ENCODE measurements around the gene RUNX3. TPM values are rescaled to one million over a fixed set of nuclear protein-coding genes. Genes with fewer than 3 reads are reported as not detected.

The RUNX3 gene
- total and polyA plus RNA-seq, 2 of the 8 experiments (the other 6 are each of a cell fraction or from before 2014, with no cell fraction given), result 0.62 to 0.82 TPM

DNA sequence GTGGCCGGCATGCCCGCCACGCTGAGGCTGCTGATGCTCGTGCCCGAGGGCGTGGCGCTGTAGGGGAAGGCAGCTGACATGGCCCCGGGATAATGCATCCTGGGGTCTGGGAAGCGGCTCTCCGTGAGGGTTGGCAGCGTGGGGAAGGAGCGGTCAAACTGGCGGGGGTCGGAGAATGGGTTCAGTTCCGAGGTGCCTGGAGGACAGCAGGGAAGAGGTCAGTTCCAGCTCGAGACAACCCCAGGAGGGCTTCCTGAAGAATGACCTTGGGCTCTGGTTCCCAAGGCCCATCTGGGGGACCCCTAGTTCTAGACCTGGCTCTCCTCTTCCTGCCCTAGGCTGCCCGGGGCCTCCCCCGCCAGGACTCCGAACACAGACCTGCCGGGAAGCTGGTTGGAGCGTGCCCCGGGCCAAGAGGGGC lies 27.6 kb downstream of the RUNX3 start:
- Histone ChIP-seq H4K20me1 (replicated peaks in 1 of 2; ENCODE audit: control insufficient read depth in 1 of 2, insufficient read depth in 2 of 2, low read length in 2 of 2) (no peaks in the 10 kb centered on the region), H2BK15ac (ENCODE audit: low read length) (no peak overlapping the region), H3K79me1 (ENCODE audit: low read depth, low read length) (no peaks in the 10 kb centered on the region), H3K9me3 (ENCODE audit: insufficient read depth in 2 of 2, low read depth in 1 of 2, low read length in 1 of 2) (no peaks in the 10 kb centered on the region), H3K27me3 (replicated peaks in 1 of 4; ENCODE audit: control insufficient read depth in 3 of 4, extremely low read depth in 1 of 4, insufficient read depth in 3 of 4, low read length in 3 of 4) (no peaks in the 10 kb centered on the region), H3K18ac (ENCODE audit: extremely low read depth, low read length) (no peak overlapping the region), H2AK5ac (ENCODE audit: low read depth, low read length) (no peak overlapping the region), H3K23ac (ENCODE audit: insufficient read length) (no peak overlapping the region), H3K23me2 (ENCODE audit: low read depth, low read length) (no peaks in the 10 kb centered on the region), H4K91ac (replicated peaks; ENCODE audit: insufficient read length, low read length) (no peak overlapping the region), H3K79me2 (ENCODE audit: control insufficient read depth in 1 of 2, insufficient read depth in 2 of 2, low read length in 2 of 2) (no peaks in the 10 kb centered on the region), H2AFZ (ENCODE audit: low read length) (no peak overlapping the region), H3K14ac (ENCODE audit: insufficient read length) (no peak overlapping the region), H3K4me1 (replicated peaks in 1 of 4; ENCODE audit: control insufficient read depth in 3 of 4, insufficient read depth in 4 of 4, low read length in 3 of 4) (no peaks in the 10 kb centered on the region; a peak in 2 of 7 replicates), H3K27ac (ENCODE audit: low read depth, low read length) (no peak overlapping the region), H3K9ac (replicated peaks in 1 of 4; ENCODE audit: extremely low read depth in 1 of 4, low read depth in 3 of 4, low read length in 3 of 4) (no peak overlapping the region), H2BK12ac (ENCODE audit: low read depth, low read length) (no peak overlapping the region), H2BK5ac (ENCODE audit: low read depth, low read length) (no peak overlapping the region), H2BK120ac (replicated peaks; ENCODE audit: low read depth, low read length) (no peak overlapping the region), H3K36me3 (ENCODE audit: control insufficient read depth in 2 of 4, insufficient read depth in 4 of 4, low read length in 3 of 4) (no peaks in the 10 kb centered on the region), H3K4me3 (ENCODE audit: extremely low read depth in 1 of 4, insufficient read depth in 2 of 4, low read depth in 3 of 4, low read length in 4 of 4) (no peak overlapping the region), H3K4ac (replicated peaks; ENCODE audit: insufficient read length, low read depth, low read length) (no peak overlapping the region), H3K56ac (replicated peaks; ENCODE audit: insufficient read length, low read depth, low read length) (no peak overlapping the region), H4K5ac (ENCODE audit: insufficient read length, low read depth, low read length) (no peak overlapping the region), H2BK20ac (ENCODE audit: low read length) (no peak overlapping the region), H3K4me2 (ENCODE audit: insufficient read depth in 1 of 2, low read depth in 2 of 2, low read length in 2 of 2) (no peak overlapping the region), H4K8ac (ENCODE audit: extremely low read depth, insufficient read depth, low read length) (0 out of 2 replicates have a peak overlapping the region, but pooled peaks have one; percentile 46)
- CTCF ChIA-PET (ENCODE audit: partially characterized antibody), result interaction anchor here (1.0 to 1.1 kb wide), 2 partner anchors 72 to 487 kb away, joined by 3 read pairs; partner anchors contain the start of gene NIPAL3
- no peak for TF ChIP-seq ASH2L (IDR thresholded peaks at IDR 0.05; ENCODE audit: low read length)
- no peak for TF ChIP-seq KDM5A (IDR thresholded peaks at IDR 0.05; ENCODE audit: low read length)
- no peak for TF ChIP-seq ATF2 (IDR thresholded peaks at IDR 0.05; ENCODE audit: low read length)
- WGBS, 2 experiments (ENCODE audit: extremely low coverage in 1 of 2, insufficient coverage in 1 of 2, insufficient read length in 1 of 2, insufficient replicate concordance in 2 of 2, low coverage in 1 of 2, low lambda C conversion rate in 2 of 2, missing lambda C conversion rate in 1 of 2), result 93% methylated on average over 22 of the region's 22 CpGs; no CpG with 5 or more reads in 1 of the 2 experiments
- no peak for DNase-seq (ENCODE audit: low read depth in 1 of 2, low spot score in 2 of 2)
- no peak for FAIRE-seq
- POLR2A ChIA-PET (ENCODE audit: partially characterized antibody), result no interaction called here

Data from H1 (cell line).